HEK293T (cell line): ENCODE data around the gene C6orf47.

Source experiments
- CTCF ChIA-PET: fragments of 350-600 bp; formaldehyde crosslinking; extraction: SDS; loops from one replicate; lab custom pipeline; 2021; ENCODE audit warnings: antibody characterized with exemption, inconsistent platforms; lab: Yijun Ruan, JAX
- POLR2A ChIA-PET: fragments of 350-600 bp; formaldehyde crosslinking; extraction: SDS; loops from one replicate; lab custom pipeline; 2020; ENCODE audit warnings: antibody characterized with exemption, inconsistent platforms; lab: Yijun Ruan, JAX
- DNase-seq: peaks from one replicate; pipeline ENCODE4 v3.0.0; 2012; ENCODE audit warnings: mixed read lengths; ENCODE audit errors: extremely low spot score
- ARNT ChIP-seq: fragments of 450-650 bp; IDR thresholded peaks from 2 replicates; pipeline ENCODE4 v1.6.1; 2017; ENCODE audit warnings: mild to moderate bottlenecking
- BHLHE40 ChIP-seq: fragments of 450-650 bp; IDR thresholded peaks from 2 replicates; pipeline ENCODE4 v1.6.1; 2016; ENCODE audit warnings: mild to moderate bottlenecking, moderate library complexity, borderline replicate concordance
- CTBP1 ChIP-seq: fragments of 450-650 bp; IDR thresholded peaks from 2 replicates; pipeline ENCODE4 v1.6.1; 2016; ENCODE audit warnings: borderline replicate concordance
- ELF4 ChIP-seq: fragments of 450-650 bp; IDR thresholded peaks from 2 replicates; pipeline ENCODE4 v1.6.1; 2017; ENCODE audit warnings: antibody characterized with exemption
- FOXA1 ChIP-seq: fragments of 450-650 bp; IDR thresholded peaks from 2 replicates; pipeline ENCODE4 v1.6.1; 2016; ENCODE audit warnings: mild to moderate bottlenecking
- FOXK2 ChIP-seq: fragments of 450-650 bp; IDR thresholded peaks from 2 replicates; pipeline ENCODE4 v1.6.1; 2016; ENCODE audit warnings: mild to moderate bottlenecking
- FOXM1 ChIP-seq: fragments of 450-650 bp; IDR thresholded peaks from 2 replicates; pipeline ENCODE4 v1.6.1; 2017; ENCODE audit warnings: mild to moderate bottlenecking, borderline replicate concordance
- HDGF ChIP-seq: fragments of 450-650 bp; IDR thresholded peaks from 2 replicates; pipeline ENCODE4 v1.6.1; 2017; ENCODE audit warnings: antibody characterized with exemption, borderline replicate concordance
- L3MBTL2 ChIP-seq: fragments of 450-650 bp; conservative IDR thresholded peaks from 2 replicates; pipeline ENCODE4 v1.6.1; 2016; ENCODE audit warnings: mild to moderate bottlenecking
- LEF1 ChIP-seq: fragments of 450-650 bp; IDR thresholded peaks from 2 replicates; pipeline ENCODE4 v1.6.1; 2017; ENCODE audit warnings: mild to moderate bottlenecking, borderline replicate concordance
- NFRKB ChIP-seq: fragments of 450-650 bp; IDR thresholded peaks from 2 replicates; pipeline ENCODE4 v1.6.1; 2016; ENCODE audit warnings: mild to moderate bottlenecking, moderate library complexity
- SP1 ChIP-seq: fragments of 450-650 bp; IDR thresholded peaks from 2 replicates; pipeline ENCODE4 v1.6.1; 2017
- SUZ12 ChIP-seq: fragments of 450-650 bp; IDR thresholded peaks from 2 replicates; pipeline ENCODE4 v1.6.1; 2016; ENCODE audit warnings: mild to moderate bottlenecking
- TARDBP ChIP-seq: fragments of 450-650 bp; IDR thresholded peaks from 2 replicates; pipeline ENCODE4 v1.6.1; 2016
- ZNF384 ChIP-seq: fragments of 450-650 bp; IDR thresholded peaks from 2 replicates; pipeline ENCODE4 v1.6.1; 2016
- TF ChIP-seq, protein P1 (sequence below): fragments of 450-650 bp; IDR thresholded peaks from 2 replicates; pipeline ENCODE4 v1.6.1; 2016

Gene C6orf47

DNA sequence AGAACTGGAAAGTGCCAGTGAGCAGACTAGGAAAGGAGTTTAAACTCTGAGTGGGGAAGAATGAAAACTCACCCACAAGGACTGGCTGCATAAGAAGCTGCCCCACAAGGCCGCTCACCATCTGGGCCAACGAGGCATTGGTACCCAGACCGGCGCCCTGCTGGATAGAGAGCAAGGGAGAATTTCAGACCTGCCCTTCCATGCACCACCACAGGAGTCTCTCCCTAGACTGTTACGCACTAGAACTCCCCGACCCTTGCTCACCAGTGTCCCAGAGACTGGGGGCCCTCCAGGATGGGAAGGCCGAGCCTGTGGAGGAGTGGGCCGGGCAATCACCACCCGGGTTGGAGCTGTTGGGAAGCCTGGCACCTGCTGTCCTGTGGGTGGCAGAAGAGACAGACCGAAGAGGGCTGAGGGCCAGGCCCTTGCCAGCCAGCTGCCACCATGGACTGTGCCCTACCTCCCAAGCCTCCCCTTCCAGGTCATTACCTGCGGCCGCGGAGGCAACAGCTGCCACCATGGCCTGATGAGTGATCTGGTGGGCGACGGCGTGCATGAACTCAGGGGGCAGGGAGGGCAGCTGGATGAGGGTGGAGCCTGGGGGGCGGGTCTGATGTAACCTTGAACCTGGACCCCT is 16.6 kb downstream of the C6orf47 start:
- TF ChIP-seq ARNT: no peak
- no peak for TF ChIP-seq CTBP1
- TF ChIP-seq ELF4: no peak
- no peak for TF ChIP-seq LEF1
- no peak for TF ChIP-seq L3MBTL2
- TF ChIP-seq TARDBP: no peak
- TF ChIP-seq FOXM1: no peak
- TF ChIP-seq HDGF: no peak
- TF ChIP-seq SUZ12: no peak
- no peak for TF ChIP-seq NFRKB
- TF ChIP-seq BHLHE40: no peak
- TF ChIP-seq ZNF384: no peak
- no peak for TF ChIP-seq SP1
- TF ChIP-seq, protein P1, sequence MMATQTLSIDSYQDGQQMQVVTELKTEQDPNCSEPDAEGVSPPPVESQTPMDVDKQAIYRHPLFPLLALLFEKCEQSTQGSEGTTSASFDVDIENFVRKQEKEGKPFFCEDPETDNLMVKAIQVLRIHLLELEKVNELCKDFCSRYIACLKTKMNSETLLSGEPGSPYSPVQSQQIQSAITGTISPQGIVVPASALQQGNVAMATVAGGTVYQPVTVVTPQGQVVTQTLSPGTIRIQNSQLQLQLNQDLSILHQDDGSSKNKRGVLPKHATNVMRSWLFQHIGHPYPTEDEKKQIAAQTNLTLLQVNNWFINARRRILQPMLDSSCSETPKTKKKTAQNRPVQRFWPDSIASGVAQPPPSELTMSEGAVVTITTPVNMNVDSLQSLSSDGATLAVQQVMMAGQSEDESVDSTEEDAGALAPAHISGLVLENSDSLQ: no peak
- POLR2A ChIA-PET: interaction anchor here (1.0 to 1.9 kb wide), 5 partner anchors 9 to 21 kb away, joined by 3 to 5 read pairs (median 4); partner anchors contain the start of genes BAG6, C6orf47 and GPANK1
- DNase-seq: no peak
- CTCF ChIA-PET: interaction anchor here (0.5 kb wide), 1 partner anchor 242 kb away, joined by 3 read pairs; no protein-coding TSS in a partner anchor

DNA sequence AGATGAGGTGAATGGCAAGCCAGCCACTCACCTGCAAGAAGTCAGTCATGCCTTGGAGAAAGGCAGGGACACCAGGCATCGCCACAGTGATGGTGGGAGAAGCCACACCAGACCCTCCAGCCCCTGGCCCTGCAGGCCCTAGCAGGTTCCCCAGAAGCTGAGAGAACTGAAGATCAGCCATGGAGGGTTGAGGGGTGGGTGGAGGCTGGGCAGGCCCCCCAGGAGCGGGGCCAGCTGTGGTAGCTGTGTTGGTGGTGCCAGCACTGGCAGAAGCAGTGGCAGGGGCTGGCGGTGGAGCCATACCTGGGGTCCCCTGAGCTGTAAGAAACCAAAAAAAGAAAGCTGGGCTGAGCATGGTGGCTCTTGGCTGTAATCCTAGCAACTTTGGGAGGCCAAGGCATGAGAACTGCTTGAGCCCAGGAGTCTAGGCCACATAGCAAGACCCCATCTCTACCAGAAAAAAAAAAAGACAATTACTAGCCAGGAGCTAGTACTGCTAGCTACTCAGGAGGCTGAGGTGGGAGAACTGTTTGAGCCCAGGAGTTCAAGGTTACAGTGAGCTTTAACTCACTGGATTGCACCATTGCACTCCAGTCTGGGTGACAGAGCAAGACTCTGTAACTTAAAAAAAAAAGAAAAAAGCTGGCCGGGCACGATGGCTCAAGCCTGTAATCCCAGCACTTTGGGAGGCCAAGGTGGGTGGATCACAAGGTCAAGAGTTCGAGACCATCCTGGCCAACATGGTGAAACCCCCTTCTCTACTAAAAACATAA is 17.6 kb downstream of the C6orf47 start:
- ChIA-PET POLR2A (interaction anchor here (0.8 to 1.9 kb wide), 6 partner anchors 8 to 101 kb away, joined by 3 to 5 read pairs (median 4); partner anchors contain the start of genes BAG6, C6orf47, DDX39B and GPANK1), CTCF (no interaction called here)
- TF ChIP-seq L3MBTL2: no peak
- TF ChIP-seq BHLHE40: no peak
- no peak for TF ChIP-seq FOXK2
- no peak for TF ChIP-seq HDGF
- TF ChIP-seq ELF4: no peak
- no peak for TF ChIP-seq SP1
- TF ChIP-seq TARDBP: no peak
- TF ChIP-seq ZNF384: no peak
- DNase-seq: no peak

DNA sequence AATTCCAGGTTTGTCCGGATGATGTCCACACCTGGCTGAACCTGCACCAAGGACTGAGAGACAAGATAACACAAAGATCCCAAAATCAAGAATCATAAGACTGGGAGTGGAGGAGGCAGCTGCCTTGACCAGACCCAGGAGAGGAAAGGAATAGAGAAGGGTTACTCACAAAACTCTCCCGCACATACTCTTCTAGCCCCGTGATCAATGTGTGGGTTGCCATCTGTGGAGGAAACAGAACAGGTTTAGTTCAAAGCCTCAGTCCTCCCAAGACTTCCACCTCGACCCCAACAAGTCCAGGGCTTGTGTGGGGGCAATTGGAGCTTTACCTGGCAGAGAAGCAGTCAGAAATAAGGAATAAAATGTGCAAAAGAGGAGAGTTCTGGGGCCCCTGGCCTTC is 19.2 kb downstream of the C6orf47 start:
- TF ChIP-seq ZNF384: no peak
- no peak for TF ChIP-seq SUZ12
- no peak for TF ChIP-seq FOXM1
- no peak for TF ChIP-seq CTBP1
- no peak for TF ChIP-seq ARNT
- TF ChIP-seq FOXK2: no peak
- TF ChIP-seq FOXA1: no peak
- no peak for TF ChIP-seq ELF4
- no peak for TF ChIP-seq NFRKB
- POLR2A ChIA-PET: interaction anchor here (3.1 kb wide), 1 partner anchor 10 kb away, joined by 19 read pairs; the partner anchor contains the start of gene BAG6
- no peak for DNase-seq
- CTCF ChIA-PET: no interaction called here

DNA sequence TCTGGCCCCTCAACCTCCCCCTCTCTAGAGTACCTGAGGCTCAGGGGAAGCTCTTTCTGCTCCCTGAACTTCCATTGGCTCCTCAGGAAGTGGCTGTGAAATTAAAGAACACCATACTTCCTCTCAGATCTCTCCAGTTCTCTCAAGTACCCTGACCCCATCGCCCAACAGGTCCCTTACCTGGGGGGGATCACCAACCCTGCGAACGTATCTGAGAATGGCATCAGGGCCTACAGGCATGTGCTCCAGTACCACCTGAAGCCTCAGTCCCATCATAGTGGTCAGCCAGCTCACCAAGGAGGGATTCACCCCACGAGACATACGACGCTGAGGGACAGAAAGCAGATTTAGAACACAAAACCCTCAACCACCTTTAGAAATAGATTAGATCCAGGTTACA is 20.0 kb downstream of the C6orf47 start:
- CTCF ChIA-PET: no interaction called here
- POLR2A ChIA-PET: interaction anchor here (1.2 to 3.7 kb wide), 3 partner anchors 10 to 20 kb away, joined by 5 to 20 read pairs (median 19); partner anchors contain the start of genes BAG6 and C6orf47
- DNase-seq: no peak
- TF ChIP-seq LEF1 (no peak), BHLHE40 (no peak), SUZ12 (no peak), FOXK2 (no peak), ZNF384 (no peak), SP1 (no peak), TARDBP (no peak), HDGF (no peak), CTBP1 (no peak), L3MBTL2 (no peak), NFRKB (no peak), ELF4 (no peak), FOXM1 (no peak), ARNT (no peak), FOXA1 (no peak)
- TF ChIP-seq, protein P1: no peak

DNA sequence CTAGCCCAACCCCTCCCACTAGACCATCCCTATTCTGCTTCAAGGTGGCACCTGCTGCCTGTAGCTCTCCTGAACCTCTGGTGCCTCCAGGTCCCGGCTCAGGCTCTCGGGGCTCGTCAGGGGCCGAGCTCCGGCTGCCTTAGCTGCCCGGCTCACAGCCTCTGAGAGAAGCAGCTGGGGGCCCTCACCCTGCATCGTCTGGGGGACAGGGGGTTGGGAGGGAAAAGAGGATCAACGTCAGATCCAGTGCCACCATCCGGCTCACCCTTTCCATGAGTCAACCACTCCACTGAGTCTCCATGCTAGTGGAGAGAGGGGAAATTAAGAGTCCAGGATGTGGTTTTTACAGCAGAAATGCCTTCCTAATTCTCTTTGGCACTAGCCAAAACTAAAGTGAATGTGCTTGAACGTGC is 21.1 kb downstream of the C6orf47 start:
- DNase-seq: no peak
- ChIA-PET CTCF (no interaction called here), POLR2A (interaction anchor here (1.0 to 3.7 kb wide), 7 partner anchors 10 to 93 kb away, joined by 3 to 20 read pairs (median 5); partner anchors contain the start of genes ATP6V1G2, BAG6, C6orf47 and CSNK2B)
- no peak for TF ChIP-seq NFRKB
- TF ChIP-seq, protein P1: no peak
- no peak for TF ChIP-seq FOXK2
- no peak for TF ChIP-seq HDGF

DNA sequence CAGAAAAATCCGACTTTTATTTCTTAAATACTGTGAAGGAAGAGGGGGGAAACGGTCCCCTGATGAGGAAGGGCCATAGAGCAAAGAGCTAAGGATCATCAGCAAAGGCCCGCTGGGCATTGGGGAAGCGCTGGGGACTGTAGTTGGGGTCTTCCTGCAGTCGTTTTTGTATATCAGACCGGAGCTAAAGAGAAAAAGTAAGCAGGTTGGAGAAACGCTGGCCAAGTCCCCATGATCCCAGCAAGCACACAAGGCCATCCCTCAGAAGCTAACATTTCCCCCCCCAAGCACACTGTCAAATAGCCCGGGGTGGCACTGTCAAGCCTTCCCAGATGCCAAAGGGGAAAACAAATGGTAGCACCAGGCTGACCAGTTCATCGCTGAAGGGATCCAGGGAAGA is 21.5 kb downstream of the C6orf47 start:
- TF ChIP-seq BHLHE40: no peak
- ChIA-PET CTCF (no interaction called here), POLR2A (interaction anchor here (1.0 to 3.7 kb wide), 8 partner anchors 10 to 92 kb away, joined by 3 to 20 read pairs (median 4); partner anchors contain the start of genes ATP6V1G2, BAG6, C6orf47 and CSNK2B)
- DNase-seq: no peak
